ENCODE results near the gene PPT1.

- TF ChIP-seq POLR2A (IDR thresholded peaks at IDR 0.05) (no peak), CTCF (IDR thresholded peaks at IDR 0.05) (no peak)
Observed at GRCh38 chr1:40095806-40096205, 1.2 kb downstream of the PPT1 start.
